GM12878 (cell line): ENCODE measurements around the gene JCHAIN. TPM values are rescaled to one million over a fixed set of nuclear protein-coding genes. Genes with fewer than 3 reads are reported as not detected.

Experiments
- ATAC-seq: fragments of 200-7000 bp; cut with Tn5 transposase; 3 replicates; pipeline ENCODE4 v1.9.1; 2020; ENCODE audit warnings: mild to moderate bottlenecking, moderate library complexity
- BruUV-seq: library from RNA; stranded (reverse); fragments of 400-500 nt; replicated peaks from 2 replicates; lab custom pipeline; 2021; lab: Mats Ljungman, UMichigan
- CTCF ChIA-PET: fragments of 300-600 bp; sonication (Branson Sonifier 250); formaldehyde crosslinking; extraction: SDS; loops from one replicate; lab custom pipeline; 2021; ENCODE audit warnings: inconsistent platforms; lab: Yijun Ruan, JAX
- POLR2A ChIA-PET: fragments of 350-600 bp; formaldehyde crosslinking; extraction: SDS; loops from one replicate; lab custom pipeline; 2021; ENCODE audit warnings: inconsistent platforms; lab: Charles Lee
- RAD21 ChIA-PET: fragments of 300-600 bp; sonication (Branson Sonifier 250); formaldehyde crosslinking; loops from one replicate; lab custom pipeline; 2023; ENCODE audit warnings: antibody characterized with exemption; ENCODE audit not compliant: unreplicated experiment; lab: Charles Lee
- SMC1A ChIA-PET: fragments of 300-600 bp; sonication (Branson Sonifier 250); formaldehyde crosslinking; loops from one replicate; lab custom pipeline; 2023; ENCODE audit not compliant: unreplicated experiment, uncharacterized antibody; lab: Charles Lee
- DNase-seq: peaks from one replicate; pipeline ENCODE4 v3.0.0-alpha.2; 2011; ENCODE audit warnings: low read depth, low spot score
- FAIRE-seq: peaks from 3 replicates; lab custom pipeline; 2011; peaks lifted over from hg19 to GRCh38; lab: Jason Lieb, UNC
- H2AFZ ChIP-seq: 2 replicates; pipeline ENCODE4 v1.6.0; 2011; ENCODE audit warnings: low read depth, low read length, control low read depth; ENCODE audit not compliant: control insufficient read depth
- H3K27ac ChIP-seq: 2 replicates; pipeline ENCODE4 v1.5.1; 2011; ENCODE audit warnings: control low read depth; ENCODE audit not compliant: control insufficient read depth, insufficient read depth
- H3K27me3 ChIP-seq, 2 experiments: replicated peaks in 1 of 2; 2 replicates each; pipeline versions ENCODE4 v1.6.0 to v1.6.1; 2011; ENCODE audit warnings: low read length in 1 of 2; ENCODE audit not compliant: control insufficient read depth in 2 of 2, insufficient read depth in 2 of 2
- H3K36me3 ChIP-seq, 2 experiments: 2 replicates each; pipeline ENCODE4 v1.5.1; 2011; ENCODE audit warnings: low read length in 1 of 2; ENCODE audit not compliant: control insufficient read depth in 2 of 2, insufficient read depth in 2 of 2
- H3K4me1 ChIP-seq: 2 replicates; pipeline ENCODE4 v1.6.1; 2011; ENCODE audit warnings: mild to moderate bottlenecking, low read length, moderate library complexity, mixed read lengths; ENCODE audit not compliant: control insufficient read depth, insufficient read depth
- H3K4me2 ChIP-seq: 2 replicates; pipeline ENCODE4 v1.6.0; 2011; ENCODE audit warnings: control low read depth; ENCODE audit not compliant: control insufficient read depth, insufficient read depth
- H3K4me3 ChIP-seq: fragments of 200-600 bp; sonication (generic); 2 replicates; pipeline ENCODE4 v1.5.1; 2016
- H3K79me2 ChIP-seq: 2 replicates; pipeline ENCODE4 v1.6.0; 2011; ENCODE audit warnings: low read length; ENCODE audit not compliant: control insufficient read depth, insufficient read depth
- H3K9ac ChIP-seq: 2 replicates; pipeline ENCODE4 v1.8.0; 2011; ENCODE audit warnings: low read length, control low read depth, mixed read lengths; ENCODE audit not compliant: control insufficient read depth, insufficient read depth
- H3K9me3 ChIP-seq: replicated peaks from 3 replicates; pipeline ENCODE4 v1.5.1; 2011; ENCODE audit warnings: mild to moderate bottlenecking, low read length; ENCODE audit not compliant: control insufficient read depth, insufficient read depth
- H4K20me1 ChIP-seq: 2 replicates; pipeline ENCODE4 v1.6.0; 2011; ENCODE audit not compliant: control insufficient read depth, insufficient read depth
- ATF2 ChIP-seq: IDR thresholded peaks from 2 replicates; pipeline ENCODE4 v1.6.1; 2012; ENCODE audit warnings: low read length, inconsistent platforms
- BCL11A ChIP-seq: IDR thresholded peaks from 2 replicates; pipeline ENCODE4 v1.6.1; 2011; ENCODE audit warnings: low read depth, low read length
- BRCA1 ChIP-seq: IDR thresholded peaks from 2 replicates; pipeline ENCODE4 v1.6.1; 2011; ENCODE audit warnings: low read depth, low read length, improper control_type of control experiment
- CUX1 ChIP-seq: IDR thresholded peaks from 2 replicates; pipeline ENCODE4 v1.6.1; 2012; ENCODE audit warnings: improper control_type of control experiment, low read depth, low read length; ENCODE audit not compliant: insufficient replicate concordance
- E4F1 ChIP-seq: fragments of 450-650 bp; IDR thresholded peaks from 2 replicates; pipeline ENCODE4 v1.6.1; 2018; ENCODE audit warnings: borderline replicate concordance, mild to moderate bottlenecking; ENCODE audit not compliant: partially characterized antibody
- MTA2 ChIP-seq: fragments of 450-650 bp; IDR thresholded peaks from 2 replicates; pipeline ENCODE4 v1.6.1; 2016; ENCODE audit warnings: low read depth, mild to moderate bottlenecking, moderate library complexity
- POLR2A ChIP-seq: IDR thresholded peaks from 2 replicates; pipeline ENCODE4 v1.6.1; 2011; ENCODE audit warnings: low read depth, mild to moderate bottlenecking, low read length
- SPI1 ChIP-seq: IDR thresholded peaks from 2 replicates; pipeline ENCODE4 v1.6.1; 2011; ENCODE audit warnings: low read depth, mild to moderate bottlenecking, low read length, moderate library complexity, borderline replicate concordance; ENCODE audit not compliant: insufficient read depth
- SREBF1 ChIP-seq: IDR thresholded peaks from 2 replicates; pipeline ENCODE4 v1.6.1; 2012; ENCODE audit warnings: mild to moderate bottlenecking, low read length
- SREBF2 ChIP-seq: IDR thresholded peaks from 2 replicates; pipeline ENCODE4 v1.6.1; 2012; ENCODE audit warnings: mild to moderate bottlenecking, low read length
- ZBTB33 ChIP-seq: fragments of 450-650 bp; IDR thresholded peaks from 2 replicates; pipeline ENCODE4 v1.6.1; 2017; ENCODE audit warnings: mild to moderate bottlenecking
- WGBS: methylation state at CpG from one replicate; pipeline ENCODE4 v1.1.6; 2016; ENCODE audit warnings: low lambda C conversion rate; ENCODE audit not compliant: insufficient replicate concordance, insufficient coverage; ENCODE audit errors: missing lambda C conversion rate; 5-methylcytosine and 5-hydroxymethylcytosine counted together
- in situ Hi-C: fragments of 300-500 bp; cut with MboI; formaldehyde crosslinking; loops from 9 replicates; pipeline ENCODE4 v1.14.3; 2018; ENCODE audit warnings: mixed read lengths
- intact Hi-C: fragments of 100-400 bp; cut with micrococcal nuclease; formaldehyde crosslinking; loops from one replicate; pipeline ENCODE4 v1.14.2; 2022; ENCODE audit not compliant: unreplicated experiment
- polyA plus RNA-seq, 11 experiments: library from polyadenylated mRNA; depleted of rRNA in 4 of 11; unstranded in 6 of 11; stranded (reverse) in 5 of 11; fragments of >200 nt; fragmentation: Nextera tagmentation in 4 of 11; fragmentation: Illumina TruSeq in 1 of 11; extraction: Ambion mirVana in 4 of 11; extraction: Trizol in 1 of 11; gene quantifications; 1 replicate in 1 of 11; 2 replicates in 10 of 11; pipeline versions ENCODE4 v1.2.1 to v1.2.3, GENCODE V29; 2011 to 2016; ENCODE audit warnings: inconsistent platforms in 2 of 11, missing spikeins in 2 of 11, low read depth in 1 of 11
- total RNA-seq, 4 experiments: library from RNA; depleted of rRNA in 3 of 4; stranded (reverse); fragments of >200 nt in 3 of 4; fragmentation: Illumina TruSeq in 1 of 4; extraction: Trizol in 1 of 4; gene quantifications; 2 replicates each; pipeline versions ENCODE4 v1.2.1 to v1.2.3, GENCODE V29; 2013 to 2021

JCHAIN gene
- total and polyA plus RNA-seq, 10 of the 15 experiments (the other 5 are each of a cell fraction or from before 2014, with no cell fraction given): 188 to 1,045 (median 486) TPM

- Histone ChIP-seq H3K4me2 (peak overlapping the region; percentile 89), H3K4me1 (peaks cover 33% of the 10 kb centered on the region), H3K36me3 (no peaks in the 10 kb centered on the region), H4K20me1 (no peaks in the 10 kb centered on the region), H3K9me3 (no peaks in the 10 kb centered on the region), H2AFZ (peak overlapping the region; percentile 49), H3K27ac (peak overlapping the region; percentile 72), H3K27me3 (no peaks in the 10 kb centered on the region), H3K4me3 (peak overlapping the region; percentile 13; the same call in 1 of the 2 replicates), H3K79me2 (no peaks in the 10 kb centered on the region; the same call in 1 of the 2 replicates), H3K9ac (0 out of 2 replicates have a peak overlapping the region, but pooled peaks have one; percentile 62)
- intact Hi-C loops: no loop called here
- ATAC-seq (peak; percentile 77), FAIRE-seq (no peak), DNase-seq (no peak)
- WGBS: 27% methylated on average over 5 of the region's 5 CpGs
- CTCF ChIA-PET: interaction anchor here (1.0 to 5.0 kb wide), 8 partner anchors 8 to 290 kb away, joined by 3 to 41 read pairs (median 4); no protein-coding TSS in a partner anchor
- POLR2A ChIA-PET: interaction anchor here (0.6 to 1.6 kb wide), 8 partner anchors 8 to 40 kb away, joined by 3 to 6 read pairs (median 4); no protein-coding TSS in a partner anchor
- BruUV-seq: no TSS peak
- in situ Hi-C loops: no loop called here
- RAD21 ChIA-PET: interaction anchor here (0.7 to 4.8 kb wide), 9 partner anchors 8 to 122 kb away, joined by 3 to 43 read pairs (median 4); no protein-coding TSS in a partner anchor
- SMC1A ChIA-PET: interaction anchor here (0.8 to 5.9 kb wide), 10 partner anchors 8 to 283 kb away, joined by 3 to 65 read pairs (median 4); no protein-coding TSS in a partner anchor
- TF ChIP-seq SREBF2: no peak
- TF ChIP-seq POLR2A: no peak
- no peak for TF ChIP-seq BCL11A
- no peak for TF ChIP-seq SPI1
- TF ChIP-seq ZBTB33: no peak
- TF ChIP-seq CUX1: peak; percentile 12
- no peak for TF ChIP-seq SREBF1
- 0 out of 2 replicates have a peak, but pooled peaks have one; percentile 5 for TF ChIP-seq ATF2
- no peak for TF ChIP-seq BRCA1
- TF ChIP-seq E4F1: no peak
- 0 out of 2 replicates have a peak, but pooled peaks have one; percentile 31 for TF ChIP-seq MTA2
Observed at GRCh38 chr4:70714079-70714887, 48.0 kb upstream of the JCHAIN start.
